ENCODE results near the gene MCTP1.

GRCh38 chr5:95163079-95163478, 121.8 kb downstream of the MCTP1 start:
- TF ChIP-seq POLR2A (IDR thresholded peaks at IDR 0.05) (no peak), CTCF (IDR thresholded peaks at IDR 0.05) (no peak), EP300 (IDR thresholded peaks at IDR 0.05) (no peak)

All from tibial nerve (tissue), 4 donors.